GM18508 (cell line): ENCODE results near the gene PDZRN3.

ENCODE experiments used
- ATAC-seq: cut with Tn5 transposase; IDR thresholded peaks from one replicate; pipeline ENCODE4 v1.9.1; 2021; ENCODE audit warnings: moderate number of reproducible peaks; ENCODE audit not compliant: insufficient read depth, unreplicated experiment

The PDZRN3 gene

DNA sequence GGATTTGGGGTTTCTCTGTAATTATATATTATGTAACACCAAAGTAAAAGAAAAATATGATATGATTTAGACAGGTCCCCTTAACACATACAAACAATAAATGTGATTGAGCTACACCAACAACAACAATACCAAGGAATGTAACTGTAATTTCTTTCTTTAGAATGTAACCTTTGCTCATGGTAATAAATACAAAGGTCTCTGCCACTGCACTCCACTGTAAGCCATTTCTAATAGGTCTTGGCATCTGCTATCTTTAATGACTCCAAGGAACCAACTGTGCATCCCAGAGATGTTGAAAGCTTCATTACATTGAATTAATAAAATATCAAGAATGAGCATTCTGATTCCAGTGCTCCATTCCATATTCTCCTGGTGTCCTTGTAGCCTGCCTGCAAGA is 88.8 kb downstream of the PDZRN3 start:
- ATAC-seq: no peak

DNA sequence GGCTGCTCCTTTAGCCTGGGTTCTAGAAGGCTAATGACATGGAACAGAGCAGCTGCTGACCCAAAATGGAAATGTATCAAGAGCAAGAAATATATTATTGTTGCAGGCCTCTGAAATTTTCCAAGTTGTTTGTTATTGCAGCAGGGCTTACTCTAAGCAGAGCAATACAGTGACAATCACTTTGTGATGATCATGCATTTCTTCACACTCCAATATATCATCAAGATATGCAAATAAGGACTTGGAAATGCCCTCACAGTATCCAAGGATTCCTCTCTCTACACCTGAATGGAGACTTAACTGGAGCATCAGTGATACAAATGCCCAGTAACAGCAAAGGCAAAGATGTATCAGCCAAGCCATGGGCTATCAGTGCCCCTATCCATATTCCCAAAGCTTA is 89.6 kb downstream of the PDZRN3 start:
- no peak for ATAC-seq

DNA sequence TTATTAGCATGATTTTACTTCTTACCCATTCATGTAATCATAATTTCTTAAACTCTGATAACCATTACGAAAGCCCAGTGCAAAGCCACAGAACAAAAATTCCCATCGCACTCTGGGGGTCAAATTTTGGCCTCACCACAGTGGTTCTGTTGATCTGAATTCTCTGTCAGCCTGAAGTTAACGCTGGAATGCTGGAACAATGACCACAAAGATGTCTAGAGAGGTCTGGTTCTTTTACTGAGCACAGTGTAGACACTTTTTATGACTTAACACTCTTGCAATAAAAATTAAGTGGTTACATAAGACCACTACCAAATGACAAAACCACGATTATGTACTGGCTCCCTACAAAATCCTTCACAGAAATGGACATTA is 94.7 kb downstream of the PDZRN3 start:
- no peak for ATAC-seq

DNA sequence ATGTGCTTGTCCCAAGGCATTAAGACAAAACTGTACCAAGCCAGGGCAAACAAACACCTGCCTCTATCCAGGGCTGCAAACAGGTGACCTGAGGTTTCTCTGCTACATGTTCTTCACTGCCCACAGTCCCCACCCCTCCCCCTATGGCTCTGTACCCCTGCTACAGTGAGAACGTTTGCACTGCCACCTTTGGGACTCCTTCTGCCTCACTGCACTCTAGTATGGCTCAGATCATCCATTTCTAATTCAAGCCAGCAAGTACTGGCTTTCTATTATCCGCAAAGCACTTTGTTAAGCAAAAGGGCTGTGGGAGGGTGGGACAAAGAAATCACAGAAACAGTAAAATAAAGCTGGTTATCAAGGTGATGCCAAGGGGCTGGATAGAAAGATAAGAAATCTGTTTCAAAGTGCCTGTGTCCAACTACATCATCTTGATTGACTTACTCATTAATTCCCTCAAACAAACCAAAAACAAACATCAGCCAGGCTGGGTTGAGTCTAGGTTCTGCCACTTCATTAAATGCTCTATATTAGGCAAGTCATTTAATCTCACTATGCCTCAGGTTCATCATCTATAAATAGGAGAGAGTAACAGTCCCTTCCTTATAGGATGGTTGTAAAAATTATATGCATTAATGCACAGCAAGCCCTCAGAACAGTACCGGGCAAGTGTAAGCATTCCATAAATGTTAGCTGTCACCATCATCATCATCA is 95.3 kb downstream of the PDZRN3 start:
- no peak for ATAC-seq

DNA sequence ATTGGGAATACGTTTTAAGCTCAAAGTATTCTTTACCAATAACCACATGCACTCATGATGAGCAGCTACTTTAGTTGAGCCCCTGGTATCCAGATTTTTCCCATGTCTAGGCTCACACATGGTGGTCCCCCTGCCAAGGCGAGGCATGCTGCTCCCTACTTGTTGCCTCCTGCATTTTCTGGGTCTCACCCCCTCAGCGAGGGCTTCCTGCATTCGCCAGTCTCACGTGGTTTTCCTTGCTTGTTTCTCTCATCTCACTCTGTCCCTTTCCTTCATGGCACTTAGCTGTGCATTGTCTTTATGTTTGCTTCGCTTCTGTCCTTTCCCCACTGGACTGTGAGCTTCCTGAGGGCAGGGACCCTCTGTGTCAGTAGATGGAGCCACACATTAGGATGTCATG is 99.2 kb downstream of the PDZRN3 start:
- no peak for ATAC-seq

DNA sequence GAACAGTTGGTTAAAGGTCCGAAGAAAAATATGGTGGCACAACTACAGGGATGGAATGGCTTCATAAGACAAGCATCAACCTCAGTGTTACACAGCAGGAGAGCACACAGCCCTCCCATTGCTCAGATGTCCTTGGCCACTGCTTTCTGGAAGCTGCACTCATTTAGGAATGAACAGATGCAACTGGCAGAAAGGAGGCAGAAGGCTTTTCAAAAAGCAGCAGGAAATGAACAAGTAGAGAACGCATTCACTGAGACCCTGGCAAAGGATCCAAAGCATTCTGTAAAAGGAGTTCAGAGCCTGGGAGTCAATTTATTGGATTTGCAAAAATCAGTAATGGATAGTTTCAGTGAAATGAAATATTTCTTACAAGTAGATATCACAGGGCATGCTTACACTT is 101.1 kb downstream of the PDZRN3 start:
- ATAC-seq: no peak

DNA sequence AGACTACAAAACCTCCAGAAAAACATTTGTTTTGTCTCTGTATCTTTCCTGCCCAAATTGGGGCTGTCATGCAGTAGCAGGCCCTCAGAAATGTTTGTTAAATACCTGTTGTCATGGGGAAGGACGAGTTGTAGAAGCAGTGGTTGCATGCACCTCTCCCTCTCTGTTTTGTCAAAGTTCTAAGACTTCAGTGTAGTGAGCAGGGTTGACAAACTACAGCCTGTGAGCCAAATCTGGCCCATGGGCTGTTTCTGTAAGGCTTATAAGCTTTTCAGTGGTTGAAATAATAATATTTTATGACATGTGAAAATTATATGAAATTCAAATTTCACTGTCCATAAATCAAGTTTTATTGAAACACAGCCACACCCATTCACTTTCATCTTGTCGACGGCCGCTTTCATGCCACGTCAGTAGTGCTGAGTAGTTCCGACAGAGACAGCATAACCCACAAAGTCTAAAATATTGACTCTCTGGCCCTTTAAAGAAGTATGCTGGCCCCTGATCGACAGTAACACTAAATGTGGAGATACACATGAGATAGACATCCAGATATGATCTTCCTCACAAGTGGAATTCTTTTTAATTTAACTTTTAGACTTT is 102.9 kb downstream of the PDZRN3 start:
- no peak for ATAC-seq

DNA sequence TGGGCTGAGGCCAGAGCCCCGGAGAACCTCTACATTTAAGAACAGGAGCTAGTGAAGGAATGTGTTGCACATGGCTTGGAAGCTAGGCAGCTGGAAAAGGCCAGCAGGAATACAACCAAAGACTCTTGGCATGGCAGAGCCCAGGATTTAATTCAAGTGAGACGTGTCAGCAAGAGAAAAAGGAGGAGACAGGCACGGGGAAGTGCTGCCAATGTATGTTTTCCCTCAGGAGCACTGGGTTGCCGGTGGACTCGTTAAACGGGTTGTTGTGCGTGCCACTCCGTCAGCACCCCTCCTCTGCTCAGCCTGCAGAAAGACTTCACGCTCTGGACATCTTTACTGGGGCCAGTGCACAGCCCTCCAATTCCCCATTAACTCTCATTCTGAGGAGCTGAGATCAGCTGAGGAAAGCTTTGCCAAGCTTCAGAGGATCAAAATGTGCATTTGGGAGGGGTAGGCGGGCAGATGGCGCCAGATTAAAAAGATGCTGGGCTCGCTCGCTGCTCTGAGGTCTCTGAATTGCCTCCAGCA is 103.7 kb downstream of the PDZRN3 start:
- no peak for ATAC-seq

DNA sequence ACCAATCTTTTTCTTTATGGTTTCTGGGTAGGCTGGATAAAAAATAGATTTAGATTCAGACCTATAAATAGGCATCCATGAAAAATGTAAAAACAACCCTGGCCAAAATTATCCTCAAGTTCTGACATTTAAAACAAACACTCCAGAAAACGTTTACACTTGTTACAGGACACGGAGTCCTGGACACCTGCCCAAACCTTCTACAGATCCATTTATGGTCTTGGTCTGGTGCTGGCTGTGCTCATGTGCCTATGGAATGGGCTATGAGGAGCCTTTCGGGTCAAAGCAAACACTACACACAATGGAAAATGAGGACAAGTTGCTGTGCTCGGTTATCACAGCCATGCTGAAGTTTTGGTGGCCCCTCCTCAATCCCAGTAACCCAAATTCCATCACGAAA is 108.1 kb downstream of the PDZRN3 start:
- no peak for ATAC-seq

DNA sequence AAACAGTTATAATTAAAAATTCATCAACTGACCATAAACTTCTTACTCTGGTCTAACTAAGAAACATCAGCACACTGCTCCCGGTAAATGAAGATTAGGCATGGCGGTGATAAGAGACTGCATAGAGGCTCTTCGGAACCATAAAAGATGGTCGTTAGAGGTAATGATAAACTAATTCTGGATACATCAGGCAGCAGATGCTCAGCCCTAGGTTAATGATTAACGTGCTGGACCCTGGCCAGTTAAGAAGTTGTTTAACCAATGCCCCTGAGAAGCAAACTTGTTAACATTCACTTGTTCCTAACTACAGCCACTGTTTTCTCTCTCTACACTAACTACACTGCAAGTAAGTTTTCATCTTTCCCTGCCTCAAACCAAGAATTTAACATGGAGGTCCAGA is 111.5 kb downstream of the PDZRN3 start:
- no peak for ATAC-seq

DNA sequence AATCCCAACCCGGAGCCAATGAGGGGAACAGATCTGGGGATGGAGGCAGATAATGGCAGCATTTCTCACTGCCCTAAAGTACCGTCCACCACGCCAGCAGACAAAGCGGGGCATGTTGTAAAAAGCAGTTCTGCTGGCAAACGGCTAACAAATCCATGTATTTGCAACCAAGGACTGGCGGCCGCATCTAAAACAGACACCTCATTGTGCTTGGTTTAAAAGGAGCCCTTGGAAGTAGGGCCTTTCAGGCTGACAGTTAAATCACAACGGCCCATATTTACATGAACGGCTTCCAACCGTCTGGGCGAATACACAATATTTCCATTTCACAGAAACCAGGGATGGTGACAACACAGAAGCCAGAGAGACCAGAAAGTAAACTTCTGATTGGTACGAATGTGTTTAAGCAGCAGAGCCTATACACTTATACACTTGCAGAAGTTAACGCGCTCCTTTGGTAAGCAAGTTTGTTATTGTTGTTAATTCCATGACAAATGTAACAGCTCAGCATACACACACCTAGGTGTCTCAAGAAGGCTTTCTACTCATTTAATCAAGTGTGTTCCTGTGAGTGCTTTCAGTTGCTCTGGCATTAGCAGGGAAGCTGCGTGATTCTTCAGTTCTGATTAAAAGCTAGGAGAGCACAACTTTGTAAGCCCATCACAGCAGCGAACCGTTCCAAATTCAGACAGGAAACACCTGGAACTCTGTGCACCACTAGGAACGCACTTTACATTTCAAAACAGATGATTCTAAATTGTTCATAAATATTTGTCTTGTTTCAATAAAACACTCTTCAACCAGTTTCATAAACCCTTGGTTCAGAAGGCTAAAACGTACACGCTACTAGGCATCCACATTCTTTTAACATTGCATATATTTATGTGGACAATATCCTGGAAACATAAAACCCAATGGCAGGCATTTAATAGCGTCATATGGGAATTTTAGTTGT is 112.9 kb downstream of the PDZRN3 start:
- no peak for ATAC-seq

DNA sequence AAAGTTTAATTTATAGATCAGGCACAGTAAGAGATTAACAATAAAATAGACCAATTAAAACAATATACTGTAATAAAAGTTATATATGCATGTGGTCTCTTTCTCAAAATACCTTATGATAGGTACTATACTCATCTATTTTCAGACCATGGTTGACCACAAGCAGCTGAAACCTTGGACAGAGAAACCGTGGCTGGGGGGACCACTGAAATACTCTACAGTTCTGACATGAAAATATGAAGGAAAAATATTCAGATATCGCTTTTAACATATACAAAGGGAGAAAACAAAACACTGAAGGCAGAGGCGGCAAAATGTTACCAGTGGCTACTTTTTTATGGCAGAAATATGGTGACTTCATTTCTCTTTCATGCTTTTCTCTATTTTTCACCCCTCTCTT is 114.0 kb downstream of the PDZRN3 start:
- ATAC-seq: no peak

DNA sequence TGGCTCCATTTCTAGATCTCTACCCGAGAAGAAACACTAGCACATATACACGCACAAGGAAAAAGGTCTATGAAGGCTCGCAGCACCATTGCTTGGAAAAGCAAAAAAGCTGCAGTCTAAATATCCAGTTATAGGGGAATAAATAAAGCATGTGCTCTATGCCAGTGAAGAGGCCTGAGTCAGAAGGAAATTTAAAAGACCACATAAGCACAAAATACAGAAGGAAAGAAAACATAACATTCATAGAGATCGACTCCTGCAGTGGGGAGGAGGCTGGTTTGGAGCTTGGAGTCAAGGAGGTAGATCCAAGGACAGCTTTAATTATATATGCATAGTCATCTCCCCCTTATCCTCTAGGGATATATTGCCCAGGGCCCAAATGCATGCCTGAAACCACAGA is 114.4 kb downstream of the PDZRN3 start:
- no peak for ATAC-seq

DNA sequence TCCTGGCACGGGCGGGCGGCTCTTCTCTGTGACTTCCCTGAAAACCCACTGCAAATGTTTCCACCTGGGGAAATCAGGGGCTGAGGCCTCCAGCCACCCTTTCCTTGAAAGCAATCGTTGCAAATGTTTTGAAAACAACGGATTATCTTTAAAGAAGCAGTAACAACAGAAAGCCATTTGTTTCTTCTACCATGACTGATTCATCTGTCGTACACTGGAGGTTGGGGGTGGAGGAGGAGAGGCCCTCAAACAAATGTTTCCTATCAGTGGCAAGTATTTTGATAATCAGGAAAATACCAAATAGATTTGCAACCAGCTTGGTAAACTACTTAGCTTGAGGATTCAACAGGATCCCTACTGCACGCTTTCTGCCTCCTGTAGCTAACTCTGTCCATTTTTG is 114.9 kb downstream of the PDZRN3 start:
- ATAC-seq: no peak

DNA sequence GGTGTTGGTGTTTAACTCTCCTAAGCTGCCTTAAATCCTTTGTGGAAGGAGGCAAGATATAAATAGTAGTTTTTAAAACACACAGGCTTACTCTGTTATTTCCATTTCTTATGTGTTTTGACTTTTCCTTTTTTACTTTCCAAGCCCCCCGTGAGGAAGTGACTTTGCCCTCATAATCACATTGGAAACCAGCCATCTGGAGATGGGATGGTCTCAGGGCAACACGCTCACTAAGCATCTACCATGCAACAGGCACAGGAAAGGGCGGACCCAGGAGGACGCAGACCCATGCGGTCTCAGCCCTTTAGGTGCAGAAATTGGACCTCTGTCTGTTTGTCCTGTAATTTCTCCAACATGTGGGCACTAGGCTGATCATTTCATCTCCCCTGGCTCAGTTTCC is 115.7 kb downstream of the PDZRN3 start:
- no peak for ATAC-seq

DNA sequence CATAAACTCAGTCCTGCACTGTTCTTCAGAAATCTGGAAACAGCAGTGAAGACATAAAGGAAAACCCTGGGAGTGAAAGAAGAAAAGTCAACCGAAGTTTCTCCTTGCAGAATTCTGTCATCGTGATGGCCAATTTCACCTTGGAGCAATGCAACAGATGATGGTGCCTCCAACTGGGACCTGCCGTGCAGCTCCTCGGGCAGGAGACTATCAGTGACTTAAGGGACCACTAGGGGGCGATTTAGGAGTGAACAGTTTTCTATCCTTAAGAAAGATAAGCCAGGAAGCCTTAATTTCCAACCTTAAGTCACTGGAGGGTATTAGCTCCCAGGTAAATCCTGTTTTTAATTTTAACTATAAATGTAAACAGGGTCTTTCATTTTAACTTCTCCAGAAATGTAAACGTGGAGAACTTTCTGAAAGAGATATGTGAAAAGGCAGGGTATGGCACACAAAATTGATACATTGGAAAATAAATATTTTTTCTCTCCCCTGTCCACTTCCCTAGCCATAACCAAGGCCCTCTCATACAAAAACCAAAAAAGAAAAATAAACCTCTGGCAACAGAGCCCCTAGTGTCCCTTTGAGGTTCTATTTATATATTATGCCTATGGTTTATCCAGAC is 116.3 kb downstream of the PDZRN3 start:
- no peak for ATAC-seq

DNA sequence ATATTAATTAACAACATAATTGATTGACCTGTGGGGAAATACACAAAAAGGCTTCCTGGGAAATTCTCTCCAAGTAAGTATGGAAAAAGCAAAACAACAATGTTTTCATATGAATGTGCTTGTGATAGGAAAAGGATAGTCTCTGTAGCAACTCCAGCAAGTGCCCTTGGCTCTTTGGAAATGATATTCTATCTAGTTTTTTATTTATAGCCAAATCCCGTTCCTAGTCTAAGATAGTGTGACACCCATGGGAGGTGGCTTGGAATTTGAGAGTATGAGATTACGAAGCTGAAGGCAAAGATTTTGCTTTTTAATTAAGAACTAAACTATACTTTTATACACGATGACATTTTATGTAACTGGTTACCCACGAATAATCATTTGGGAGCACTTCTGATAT is 119.9 kb downstream of the PDZRN3 start:
- no peak for ATAC-seq

DNA sequence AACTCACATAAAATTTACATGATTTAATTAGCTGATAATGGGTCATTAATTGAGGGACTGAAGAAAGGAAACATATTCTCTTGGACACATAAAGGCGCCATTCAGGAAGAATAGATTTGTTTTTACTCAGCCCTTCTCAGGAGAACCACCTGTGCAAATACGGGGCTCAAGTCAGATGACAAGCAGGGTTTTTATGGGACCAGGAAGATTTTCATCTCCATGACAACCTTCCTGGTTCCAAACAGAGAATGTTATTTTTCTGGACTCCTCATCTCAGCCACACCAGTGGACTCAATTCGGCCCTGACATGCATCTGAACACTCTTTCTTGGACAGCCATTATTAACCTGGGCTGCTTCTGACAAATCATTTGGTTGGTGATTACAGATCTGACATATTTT is 120.5 kb downstream of the PDZRN3 start:
- ATAC-seq: no peak

DNA sequence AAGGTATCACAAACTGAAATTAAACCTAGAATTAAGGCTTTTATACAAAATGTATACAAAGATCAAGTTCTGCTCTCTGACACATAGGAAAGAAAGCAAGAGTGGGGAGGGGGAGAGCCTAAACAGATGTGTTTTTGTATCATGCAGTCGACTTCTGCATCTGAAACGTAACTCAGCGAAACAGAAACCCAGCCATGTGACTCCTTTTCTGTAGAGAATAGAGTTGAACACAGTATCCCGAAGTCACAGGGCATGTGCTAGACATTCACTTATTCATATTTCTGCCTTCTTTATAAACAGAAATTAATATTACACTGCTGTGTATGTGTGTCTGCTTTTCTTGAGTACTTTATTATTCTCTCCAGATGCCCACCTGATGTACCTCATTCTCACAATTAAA is 121.0 kb downstream of the PDZRN3 start:
- ATAC-seq: no peak
